Endothelial cell of umbilical vein (primary cell): ENCODE results near the gene ZW10.

ENCODE experiments used
- CTCF ChIP-seq, 2 donors: IDR thresholded peaks; 1 replicate in 1 of 2; 2 replicates in 1 of 2; pipeline ENCODE4 v1.5.1; 2011; ENCODE audit warnings: low read length in 2 of 2, mild to moderate bottlenecking in 2 of 2, moderate library complexity in 2 of 2, control low read depth in 1 of 2, inconsistent platforms in 1 of 2, low read depth in 1 of 2; ENCODE audit not compliant: insufficient read depth in 1 of 2; ENCODE audit errors: extremely low read depth in 1 of 2
- EZH2 ChIP-seq: IDR thresholded peaks from 2 replicates; pipeline ENCODE4 v1.6.1; 2012; ENCODE audit warnings: borderline replicate concordance, low read depth, mild to moderate bottlenecking, moderate library complexity, low read length, inconsistent platforms; ENCODE audit not compliant: severe bottlenecking
- POLR2A ChIP-seq: IDR thresholded peaks from 2 replicates; pipeline ENCODE4 v1.6.1; 2012; ENCODE audit warnings: low read depth, mild to moderate bottlenecking, control low read depth, low read length

- TF ChIP-seq EZH2 (no peak), CTCF (IDR thresholded peaks at IDR 0.05; ENCODE audit: extremely low read depth in 1 of 2, insufficient read depth in 1 of 2, low read depth in 1 of 2, low read length in 2 of 2) (no peak), POLR2A (no peak)
Observed at GRCh38 chr11:113722221-113722620, 51.3 kb downstream of the ZW10 start.
